CD14-positive monocyte (primary cell): ENCODE results near the gene IKZF3. TPM values are rescaled to one million over a fixed set of nuclear protein-coding genes. Genes with fewer than 3 reads are reported as not detected.
A peak's percentile ranks its signal among the peaks of the same experiment; 100 is the strongest.

Experiments
- DNase-seq, 3 donors: peaks; one replicate each; pipeline ENCODE4 v3.0.0-alpha.2; 2011 to 2022
- H2AFZ ChIP-seq: 2 replicates; pipeline ENCODE4 v1.6.0; 2012; ENCODE audit warnings: mild to moderate bottlenecking, low read depth, low read length, inconsistent platforms; ENCODE audit not compliant: insufficient read depth, poor library complexity, severe bottlenecking
- H3K27ac ChIP-seq, 2 donors: 1 replicate in 1 of 2; 2 replicates in 1 of 2; pipeline ENCODE4 v1.5.1; 2012 to 2013; ENCODE audit warnings: low read length in 2 of 2, control low read depth in 1 of 2, inconsistent platforms in 1 of 2, low read depth in 1 of 2, mild to moderate bottlenecking in 1 of 2
- H3K27me3 ChIP-seq, 2 donors: one replicate each; pipeline versions ENCODE4 v1.6.0 to v1.6.1; 2011 to 2013; ENCODE audit warnings: low read length in 2 of 2; ENCODE audit not compliant: control insufficient read depth in 2 of 2, insufficient read depth in 2 of 2
- H3K36me3 ChIP-seq, 2 donors: replicated peaks in 1 of 2; 1 replicate in 1 of 2; 2 replicates in 1 of 2; pipeline versions ENCODE4 v1.5.1 to v1.6.1; 2012 to 2013; ENCODE audit warnings: low read length in 2 of 2, control low read depth in 1 of 2, inconsistent platforms in 1 of 2, mild to moderate bottlenecking in 1 of 2; ENCODE audit not compliant: insufficient read depth in 2 of 2, control insufficient read depth in 1 of 2
- H3K4me1 ChIP-seq, 2 donors: 1 replicate in 1 of 2; 2 replicates in 1 of 2; pipeline versions ENCODE4 v1.5.1 to v1.6.1; 2012 to 2013; ENCODE audit warnings: low read length in 2 of 2, control low read depth in 1 of 2, inconsistent platforms in 1 of 2, mild to moderate bottlenecking in 1 of 2, moderate library complexity in 1 of 2; ENCODE audit not compliant: insufficient read depth in 2 of 2, control insufficient read depth in 1 of 2
- H3K4me2 ChIP-seq: replicated peaks from 2 replicates; pipeline ENCODE3; 2012; ENCODE audit warnings: low read length, moderate library complexity, mild to moderate bottlenecking; ENCODE audit not compliant: poor library complexity, severe bottlenecking; ENCODE audit errors: extremely low read depth
- H3K4me3 ChIP-seq, 3 experiments: fragments of 200-600 bp in 1 of 3; sonication (generic) in 1 of 3; replicated peaks in 1 of 3; 1 replicate in 2 of 3; 2 replicates in 1 of 3; pipeline ENCODE4 v1.5.1; 2011 to 2013; ENCODE audit warnings: low read length in 3 of 3, mild to moderate bottlenecking in 3 of 3, control low read depth in 2 of 3, low read depth in 2 of 3, inconsistent platforms in 1 of 3, moderate library complexity in 1 of 3
- H3K79me2 ChIP-seq: 2 replicates; pipeline ENCODE4 v1.6.0; 2012; ENCODE audit warnings: mild to moderate bottlenecking, control low read depth, inconsistent platforms, low read length, moderate library complexity; ENCODE audit not compliant: insufficient read depth
- H3K9ac ChIP-seq: 2 replicates; pipeline ENCODE4 v1.6.0; 2017; ENCODE audit warnings: low read length, mild to moderate bottlenecking; ENCODE audit not compliant: insufficient read depth, poor library complexity, severe bottlenecking
- H3K9me3 ChIP-seq, 2 donors: replicated peaks in 1 of 2; 1 replicate in 1 of 2; 2 replicates in 1 of 2; pipeline versions ENCODE4 v1.5.1 to v1.6.1; 2012 to 2013; ENCODE audit warnings: low read length in 2 of 2, control low read depth in 1 of 2; ENCODE audit not compliant: control insufficient read depth in 1 of 2, insufficient read depth in 1 of 2
- H4K20me1 ChIP-seq: 2 replicates; pipeline ENCODE4 v1.6.0; 2012; ENCODE audit warnings: mild to moderate bottlenecking, low read length, control low read depth, moderate library complexity; ENCODE audit not compliant: insufficient read depth
- H3K27ac Mint-ChIP-seq, 7 donors: one replicate each; pipeline ENCODE4 v1.8.0; 2020; ENCODE audit warnings: mild to moderate bottlenecking in 7 of 7, mixed read lengths in 7 of 7, moderate library complexity in 6 of 7, inconsistent platforms in 2 of 7
- H3K27me3 Mint-ChIP-seq, 3 donors: one replicate each; pipeline ENCODE4 v1.8.0; 2021 to 2022; ENCODE audit warnings: low read depth in 3 of 3, mild to moderate bottlenecking in 3 of 3, mixed read lengths in 3 of 3, moderate library complexity in 3 of 3, inconsistent platforms in 1 of 3
- H3K36me3 Mint-ChIP-seq, 2 donors: one replicate each; pipeline ENCODE4 v1.8.0; 2020; ENCODE audit warnings: mixed read lengths in 2 of 2, inconsistent platforms in 1 of 2, mild to moderate bottlenecking in 1 of 2
- H3K4me1 Mint-ChIP-seq: one replicate; pipeline ENCODE4 v1.8.0; 2020; ENCODE audit warnings: mild to moderate bottlenecking, mixed read lengths
- H3K4me3 Mint-ChIP-seq, 2 donors: one replicate each; pipeline ENCODE4 v1.8.0; 2020; ENCODE audit warnings: mild to moderate bottlenecking in 2 of 2, mixed read lengths in 2 of 2, moderate library complexity in 1 of 2
- H3K9me3 Mint-ChIP-seq, 7 donors: one replicate each; pipeline ENCODE4 v1.8.0; 2020 to 2022; ENCODE audit warnings: mixed read lengths in 7 of 7, mild to moderate bottlenecking in 6 of 7, moderate library complexity in 6 of 7, inconsistent platforms in 2 of 7
- CTCF ChIP-seq: fragments of 200-600 bp; IDR thresholded peaks from one replicate; pipeline ENCODE4 v1.8.0; 2022; ENCODE audit warnings: antibody characterized with exemption, mild to moderate bottlenecking
- WGBS: methylation state at CpG from one replicate; pipeline ENCODE4 v1.1.5; 2013; ENCODE audit warnings: missing lambda C conversion rate; ENCODE audit not compliant: insufficient coverage; 5-methylcytosine and 5-hydroxymethylcytosine counted together
- intact Hi-C, 2 donors: fragments of 100-400 bp; cut with micrococcal nuclease; formaldehyde crosslinking; loops; one replicate each; pipeline versions ENCODE4 v1.15.0 to v1.15.1; 2023
- polyA plus RNA-seq, 3 donors: library from polyadenylated mRNA; depleted of rRNA in 1 of 3; unstranded in 2 of 3; stranded (reverse) in 1 of 3; fragments of 300-500 nt in 2 of 3; fragments of >200 nt in 1 of 3; fragmentation: Illumina TruSeq in 2 of 3; gene quantifications; 1 replicate in 2 of 3; 2 replicates in 1 of 3; pipeline ENCODE4 v1.2.3, GENCODE V29; 2012 to 2021

The IKZF3 gene
- polyA plus RNA-seq, 3 donors, result 0.05 to 0.15 (median 0.05) TPM

GRCh38 chr17:39812466-39812865 lies 51.6 kb downstream of the IKZF3 start:
- no peaks in the 10 kb centered on the region for H3K36me3 ChIP-seq
- H3K79me2 ChIP-seq, result no peaks in the 10 kb centered on the region

GRCh38 chr17:39810939-39811728 lies 53.0 kb downstream of the IKZF3 start:
- H3K36me3 ChIP-seq, result no peaks in the 10 kb centered on the region
- H3K79me2 ChIP-seq, result no peaks in the 10 kb centered on the region
- Mint-ChIP-seq H3K4me3 (peak overlapping the region in 1 of 2 donors; percentile 48), H3K4me1 (no peaks in the 10 kb centered on the region), H3K27me3 (peaks cover 22 to 32% (median 27%) of the 10 kb centered on the region in 3 donors), H3K27ac (no peak overlapping the region), H3K36me3 (no peaks in the 10 kb centered on the region), H3K9me3 (peaks cover 0 to 2% (median 0%) of the 10 kb centered on the region in 7 donors)
- H3K4me3 ChIP-seq, result no peak overlapping the region
- H3K4me1 ChIP-seq, result no peaks in the 10 kb centered on the region
- no peak for TF ChIP-seq CTCF
- no peak for DNase-seq
- no peaks in the 10 kb centered on the region for H3K9me3 ChIP-seq
- whole genome bisulfite sequencing, result 80% methylated on average over 2 of the region's 4 CpGs
- H3K27ac ChIP-seq, result no peak overlapping the region
- H2AFZ ChIP-seq, result no peak overlapping the region
- H3K27me3 ChIP-seq, result peaks cover 13 to 17% of the 10 kb centered on the region in 2 donors
- H3K4me2 ChIP-seq, result no peak overlapping the region
- H3K9ac ChIP-seq, result no peak overlapping the region
- intact Hi-C loops, result no loop called here
- H4K20me1 ChIP-seq, result no peaks in the 10 kb centered on the region

More at GRCh38 chr17:39812466-39812865, 51.6 kb downstream of the IKZF3 start:
- H3K4me3 ChIP-seq, result no peak overlapping the region
- no peaks in the 10 kb centered on the region for H3K36me3 Mint-ChIP-seq
- H3K9me3 ChIP-seq, result no peaks in the 10 kb centered on the region
- H3K27me3 ChIP-seq, result peaks cover 10 to 12% of the 10 kb centered on the region in 2 donors
- TF ChIP-seq CTCF, result no peak
- no peak overlapping the region for H3K4me3 Mint-ChIP-seq
- H3K4me1 Mint-ChIP-seq, result no peaks in the 10 kb centered on the region
- no peak for DNase-seq
- no peak overlapping the region for H3K27ac ChIP-seq
- peaks cover 0 to 2% (median 0%) of the 10 kb centered on the region in 7 donors for H3K9me3 Mint-ChIP-seq
- H3K9ac ChIP-seq, result no peak overlapping the region
- H3K27ac Mint-ChIP-seq, result no peak overlapping the region
- no peak overlapping the region for H2AFZ ChIP-seq
- no peaks in the 10 kb centered on the region for H3K4me1 ChIP-seq
- H3K4me2 ChIP-seq, result no peak overlapping the region
- H4K20me1 ChIP-seq, result no peaks in the 10 kb centered on the region
- 88% methylated on average over 5 of the region's 6 CpGs for WGBS
- H3K27me3 Mint-ChIP-seq, result peaks cover 20 to 30% (median 23%) of the 10 kb centered on the region in 3 donors
- intact Hi-C loops, result no loop called here
